GM23248 (cell line): ENCODE data around the gene STK17B.

Experiments used
- EZH2 ChIP-seq: fragments of 200-600 bp; sonication (generic); IDR thresholded peaks from 2 replicates; pipeline ENCODE4 v1.6.1; 2018; ENCODE audit warnings: antibody characterized with exemption, mild to moderate bottlenecking; ENCODE audit not compliant: insufficient read depth, poor library complexity, severe bottlenecking
- EZH2phosphoT487 ChIP-seq: fragments of 200-600 bp; sonication (generic); IDR thresholded peaks from 2 replicates; pipeline ENCODE4 v1.6.1; 2018; ENCODE audit warnings: antibody characterized with exemption, moderate library complexity, mild to moderate bottlenecking, low read depth; ENCODE audit not compliant: insufficient read depth

- TF ChIP-seq EZH2, result no peak
- no peak for TF ChIP-seq EZH2phosphoT487
These were observed 75.1 kb downstream of the STK17B start for GRCh38 chr2:196096264-196096663.
